ENCODE results near the gene KRTAP7-1. TPM values are rescaled to one million over a fixed set of nuclear protein-coding genes. Genes with fewer than 3 reads are reported as not detected.

KRTAP7-1 gene
- total and polyA plus RNA-seq, 10 of the 15 experiments (the other 5 are each of a cell fraction or from before 2014, with no cell fraction given) = not detected

DNA sequence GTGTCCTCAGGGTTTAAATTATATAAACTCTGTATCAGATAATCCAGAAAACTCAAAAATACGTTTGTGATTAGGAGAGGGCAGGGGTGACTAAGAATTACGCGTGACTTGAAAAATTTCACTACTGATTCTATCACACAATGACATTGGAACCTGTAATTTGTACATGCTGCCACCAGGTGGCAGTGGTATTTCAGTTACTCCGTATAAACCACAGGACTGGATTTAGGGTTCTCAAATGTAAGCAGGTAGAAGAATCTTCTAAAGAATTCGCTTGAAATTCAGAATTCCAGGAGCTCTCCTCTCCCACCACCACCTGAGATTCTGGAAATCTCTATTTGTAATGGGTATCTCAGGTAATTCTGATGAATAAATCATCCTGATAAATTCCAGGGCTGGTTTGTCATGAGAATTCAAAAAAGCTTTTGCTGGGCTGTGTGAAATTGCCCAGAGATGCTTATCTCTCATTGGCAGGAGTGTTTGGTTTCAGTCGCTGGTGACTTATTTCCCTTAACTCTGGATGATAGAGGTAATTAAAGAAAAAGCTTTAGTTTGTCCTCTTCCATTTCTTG lies 1.7 kb upstream of the KRTAP7-1 start:
- Histone ChIP-seq H4K20me1 (ENCODE audit: control insufficient read depth, insufficient read depth) (no peaks in the 10 kb centered on the region), H3K4me3 (no peak overlapping the region), H3K79me2 (ENCODE audit: control insufficient read depth, insufficient read depth, low read length) (no peaks in the 10 kb centered on the region), H3K4me1 (ENCODE audit: control insufficient read depth, insufficient read depth, low read length) (no peaks in the 10 kb centered on the region), H3K9ac (ENCODE audit: control insufficient read depth, insufficient read depth, low read length) (no peak overlapping the region), H2AFZ (ENCODE audit: control insufficient read depth, low read depth, low read length) (no peak overlapping the region), H3K9me3 (replicated peaks; ENCODE audit: control insufficient read depth, insufficient read depth, low read length) (no peaks in the 10 kb centered on the region), H3K36me3 (ENCODE audit: control insufficient read depth in 2 of 2, insufficient read depth in 2 of 2, low read length in 1 of 2) (no peaks in the 10 kb centered on the region), H3K27me3 (replicated peaks in 1 of 2; ENCODE audit: control insufficient read depth in 2 of 2, insufficient read depth in 2 of 2, low read length in 1 of 2) (no peaks in the 10 kb centered on the region), H3K27ac (ENCODE audit: control insufficient read depth, insufficient read depth) (no peak overlapping the region), H3K4me2 (ENCODE audit: control insufficient read depth, insufficient read depth) (no peak overlapping the region)
- FAIRE-seq (no peak), ATAC-seq (no peak), DNase-seq (ENCODE audit: low read depth, low spot score) (no peak)
- in situ Hi-C loops (cut with MboI) = no loop called here
- SMC1A ChIA-PET (ENCODE audit: uncharacterized antibody, unreplicated experiment) = interaction anchor here (0.6 kb wide), 1 partner anchor 71 kb away, joined by 3 read pairs; no protein-coding TSS in a partner anchor
- POLR2A ChIA-PET = no interaction called here
- CTCF ChIA-PET = interaction anchor here (1.3 to 1.9 kb wide), 3 partner anchors 12 to 256 kb away, joined by 3 to 6 read pairs (median 3); no protein-coding TSS in a partner anchor
- RAD21 ChIA-PET (ENCODE audit: unreplicated experiment) = interaction anchor here (1.2 kb wide), 1 partner anchor 256 kb away, joined by 3 read pairs; no protein-coding TSS in a partner anchor
- WGBS (ENCODE audit: insufficient coverage, insufficient replicate concordance, low lambda C conversion rate, missing lambda C conversion rate) = 34% methylated on average over 6 of the region's 6 CpGs
- intact Hi-C loops (cut with micrococcal nuclease; ENCODE audit: unreplicated experiment) = loop anchor here (1.0 kb wide), 1 partner anchor 255 kb away; no protein-coding TSS in a partner anchor
- BruUV-seq (replicated peaks) = no TSS peak
- no peak for TF ChIP-seq POLR2AphosphoS5 (IDR thresholded peaks at IDR 0.05; ENCODE audit: low read length)
- no peak for TF ChIP-seq MXI1 (IDR thresholded peaks at IDR 0.05; ENCODE audit: low read depth, low read length)
- no peak for TF ChIP-seq PML (IDR thresholded peaks at IDR 0.05; ENCODE audit: low read length)
- TF ChIP-seq RAD21 (IDR thresholded peaks at IDR 0.05; ENCODE audit: insufficient read depth, low read depth, low read length) = peak; percentile 47; the same call in 1 of the 2 replicates
- TF ChIP-seq KAT2A (conservative IDR thresholded peaks at IDR 0.05; ENCODE audit: control insufficient read depth, low read depth, low read length) = no peak
- TF ChIP-seq, protein P1, sequence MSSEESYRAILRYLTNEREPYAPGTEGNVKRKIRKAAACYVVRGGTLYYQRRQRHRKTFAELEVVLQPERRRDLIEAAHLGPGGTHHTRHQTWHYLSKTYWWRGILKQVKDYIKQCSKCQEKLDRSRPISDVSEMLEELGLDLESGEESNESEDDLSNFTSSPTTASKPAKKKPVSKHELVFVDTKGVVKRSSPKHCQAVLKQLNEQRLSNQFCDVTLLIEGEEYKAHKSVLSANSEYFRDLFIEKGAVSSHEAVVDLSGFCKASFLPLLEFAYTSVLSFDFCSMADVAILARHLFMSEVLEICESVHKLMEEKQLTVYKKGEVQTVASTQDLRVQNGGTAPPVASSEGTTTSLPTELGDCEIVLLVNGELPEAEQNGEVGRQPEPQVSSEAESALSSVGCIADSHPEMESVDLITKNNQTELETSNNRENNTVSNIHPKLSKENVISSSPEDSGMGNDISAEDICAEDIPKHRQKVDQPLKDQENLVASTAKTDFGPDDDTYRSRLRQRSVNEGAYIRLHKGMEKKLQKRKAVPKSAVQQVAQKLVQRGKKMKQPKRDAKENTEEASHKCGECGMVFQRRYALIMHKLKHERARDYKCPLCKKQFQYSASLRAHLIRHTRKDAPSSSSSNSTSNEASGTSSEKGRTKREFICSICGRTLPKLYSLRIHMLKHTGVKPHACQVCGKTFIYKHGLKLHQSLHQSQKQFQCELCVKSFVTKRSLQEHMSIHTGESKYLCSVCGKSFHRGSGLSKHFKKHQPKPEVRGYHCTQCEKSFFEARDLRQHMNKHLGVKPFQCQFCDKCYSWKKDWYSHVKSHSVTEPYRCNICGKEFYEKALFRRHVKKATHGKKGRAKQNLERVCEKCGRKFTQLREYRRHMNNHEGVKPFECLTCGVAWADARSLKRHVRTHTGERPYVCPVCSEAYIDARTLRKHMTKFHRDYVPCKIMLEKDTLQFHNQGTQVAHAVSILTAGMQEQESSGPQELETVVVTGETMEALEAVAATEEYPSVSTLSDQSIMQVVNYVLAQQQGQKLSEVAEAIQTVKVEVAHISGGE (CRISPR knock-in tag; IDR thresholded peaks at IDR 0.05) = no peak
- no peak for TF ChIP-seq RUNX3 (IDR thresholded peaks at IDR 0.05; ENCODE audit: low read length)
- TF ChIP-seq PAX8 (IDR thresholded peaks at IDR 0.05) = no peak
- no peak for TF ChIP-seq MTA2 (IDR thresholded peaks at IDR 0.05; ENCODE audit: low read depth)
- TF ChIP-seq, protein P2, sequence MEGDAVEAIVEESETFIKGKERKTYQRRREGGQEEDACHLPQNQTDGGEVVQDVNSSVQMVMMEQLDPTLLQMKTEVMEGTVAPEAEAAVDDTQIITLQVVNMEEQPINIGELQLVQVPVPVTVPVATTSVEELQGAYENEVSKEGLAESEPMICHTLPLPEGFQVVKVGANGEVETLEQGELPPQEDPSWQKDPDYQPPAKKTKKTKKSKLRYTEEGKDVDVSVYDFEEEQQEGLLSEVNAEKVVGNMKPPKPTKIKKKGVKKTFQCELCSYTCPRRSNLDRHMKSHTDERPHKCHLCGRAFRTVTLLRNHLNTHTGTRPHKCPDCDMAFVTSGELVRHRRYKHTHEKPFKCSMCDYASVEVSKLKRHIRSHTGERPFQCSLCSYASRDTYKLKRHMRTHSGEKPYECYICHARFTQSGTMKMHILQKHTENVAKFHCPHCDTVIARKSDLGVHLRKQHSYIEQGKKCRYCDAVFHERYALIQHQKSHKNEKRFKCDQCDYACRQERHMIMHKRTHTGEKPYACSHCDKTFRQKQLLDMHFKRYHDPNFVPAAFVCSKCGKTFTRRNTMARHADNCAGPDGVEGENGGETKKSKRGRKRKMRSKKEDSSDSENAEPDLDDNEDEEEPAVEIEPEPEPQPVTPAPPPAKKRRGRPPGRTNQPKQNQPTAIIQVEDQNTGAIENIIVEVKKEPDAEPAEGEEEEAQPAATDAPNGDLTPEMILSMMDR (IDR thresholded peaks at IDR 0.05 in 2 of 3, conservative IDR thresholded peaks at IDR 0.05 in 1 of 3; ENCODE audit: control insufficient read depth in 2 of 3, extremely low read depth in 1 of 3, insufficient read depth in 1 of 3, low read depth in 3 of 3, low read length in 3 of 3) = peak; percentile 36 to 61 (median 51); a peak in 5 of 6 replicates
- 0 out of 2 replicates have a peak, but pooled peaks have one; percentile 65 for TF ChIP-seq CBX5 (IDR thresholded peaks at IDR 0.05; ENCODE audit: low read depth)
- no peak for TF ChIP-seq CHD4 (IDR thresholded peaks at IDR 0.05)
- TF ChIP-seq, protein P3, sequence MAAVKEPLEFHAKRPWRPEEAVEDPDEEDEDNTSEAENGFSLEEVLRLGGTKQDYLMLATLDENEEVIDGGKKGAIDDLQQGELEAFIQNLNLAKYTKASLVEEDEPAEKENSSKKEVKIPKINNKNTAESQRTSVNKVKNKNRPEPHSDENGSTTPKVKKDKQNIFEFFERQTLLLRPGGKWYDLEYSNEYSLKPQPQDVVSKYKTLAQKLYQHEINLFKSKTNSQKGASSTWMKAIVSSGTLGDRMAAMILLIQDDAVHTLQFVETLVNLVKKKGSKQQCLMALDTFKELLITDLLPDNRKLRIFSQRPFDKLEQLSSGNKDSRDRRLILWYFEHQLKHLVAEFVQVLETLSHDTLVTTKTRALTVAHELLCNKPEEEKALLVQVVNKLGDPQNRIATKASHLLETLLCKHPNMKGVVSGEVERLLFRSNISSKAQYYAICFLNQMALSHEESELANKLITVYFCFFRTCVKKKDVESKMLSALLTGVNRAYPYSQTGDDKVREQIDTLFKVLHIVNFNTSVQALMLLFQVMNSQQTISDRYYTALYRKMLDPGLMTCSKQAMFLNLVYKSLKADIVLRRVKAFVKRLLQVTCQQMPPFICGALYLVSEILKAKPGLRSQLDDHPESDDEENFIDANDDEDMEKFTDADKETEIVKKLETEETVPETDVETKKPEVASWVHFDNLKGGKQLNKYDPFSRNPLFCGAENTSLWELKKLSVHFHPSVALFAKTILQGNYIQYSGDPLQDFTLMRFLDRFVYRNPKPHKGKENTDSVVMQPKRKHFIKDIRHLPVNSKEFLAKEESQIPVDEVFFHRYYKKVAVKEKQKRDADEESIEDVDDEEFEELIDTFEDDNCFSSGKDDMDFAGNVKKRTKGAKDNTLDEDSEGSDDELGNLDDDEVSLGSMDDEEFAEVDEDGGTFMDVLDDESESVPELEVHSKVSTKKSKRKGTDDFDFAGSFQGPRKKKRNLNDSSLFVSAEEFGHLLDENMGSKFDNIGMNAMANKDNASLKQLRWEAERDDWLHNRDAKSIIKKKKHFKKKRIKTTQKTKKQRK (IDR thresholded peaks at IDR 0.05; ENCODE audit: low read depth, low read length) = no peak
- TF ChIP-seq ZNF217 (IDR thresholded peaks at IDR 0.05) = no peak
- peak; percentile 70; the same call in 1 of the 2 replicates for TF ChIP-seq SMC3 (IDR thresholded peaks at IDR 0.05; ENCODE audit: borderline replicate concordance, low read length)

Measured in GM12878 (cell line).